Endothelial cell of umbilical vein (primary cell): ENCODE results near the gene SLC38A11. TPM values are rescaled to one million over a fixed set of nuclear protein-coding genes. Genes with fewer than 3 reads are reported as not detected.

ENCODE experiments used
- BruUV-seq: library from RNA; stranded (reverse); fragments of 400-500 nt; replicated peaks from 2 replicates; lab custom pipeline; 2021; lab: Mats Ljungman, UMichigan
- CTCF ChIA-PET: fragments of 300-600, 350-600 bp; sonication (Branson Sonifier 250); formaldehyde crosslinking; loops from one replicate; lab custom pipeline; 2021; ENCODE audit warnings: antibody characterized with exemption, inconsistent platforms; lab: Charles Lee
- POLR2A ChIA-PET: fragments of 300-600, 350-600 bp; sonication (Branson Sonifier 250); formaldehyde crosslinking; loops from one replicate; lab custom pipeline; 2021; ENCODE audit warnings: antibody characterized with exemption, inconsistent platforms; lab: Charles Lee
- DNase-seq: peaks from one replicate; pipeline ENCODE4 v3.0.0-alpha.2; 2011; ENCODE audit warnings: low read depth, low spot score
- FAIRE-seq: peaks from 2 replicates; lab custom pipeline; 2011; peaks lifted over from hg19 to GRCh38; lab: Jason Lieb, UNC
- H2AFZ ChIP-seq: 2 replicates; pipeline ENCODE4 v1.6.0; 2012; ENCODE audit warnings: low read depth, low read length, control low read depth, inconsistent platforms
- H3K27ac ChIP-seq: 2 replicates; pipeline ENCODE4 v1.5.1; 2011; ENCODE audit warnings: low read depth, mild to moderate bottlenecking, control low read depth, low read length, moderate library complexity; ENCODE audit not compliant: insufficient read depth
- H3K27me3 ChIP-seq, 2 experiments: 2 replicates each; pipeline versions ENCODE4 v1.6.0 to v1.6.1; 2011; ENCODE audit warnings: low read length in 2 of 2, mixed read lengths in 1 of 2; ENCODE audit not compliant: control insufficient read depth in 2 of 2, insufficient read depth in 2 of 2
- H3K36me3 ChIP-seq, 2 experiments: 2 replicates in 1 of 2; 3 replicates in 1 of 2; pipeline ENCODE4 v1.5.1; 2011; ENCODE audit warnings: low read length in 2 of 2, mild to moderate bottlenecking in 1 of 2, moderate library complexity in 1 of 2; ENCODE audit not compliant: control insufficient read depth in 2 of 2, insufficient read depth in 2 of 2; ENCODE audit errors: extremely low read depth in 1 of 2
- H3K4me1 ChIP-seq: 3 replicates; pipeline ENCODE4 v1.5.1; 2011; ENCODE audit warnings: mild to moderate bottlenecking, low read length; ENCODE audit not compliant: control insufficient read depth, insufficient read depth; ENCODE audit errors: extremely low read depth
- H3K4me2 ChIP-seq: 2 replicates; pipeline ENCODE4 v1.6.1; 2011; ENCODE audit warnings: low read length, control low read depth, mixed read lengths; ENCODE audit not compliant: insufficient read depth
- H3K4me3 ChIP-seq, 3 experiments: fragments of 200-600 bp in 1 of 3; sonication (generic), shearing (Covaris generic) in 1 of 3; replicated peaks in 1 of 3; 2 replicates each; pipeline ENCODE4 v1.5.1; 2011 to 2016; ENCODE audit warnings: control low read depth in 3 of 3, low read length in 3 of 3, mild to moderate bottlenecking in 2 of 3, inconsistent platforms in 1 of 3, low read depth in 1 of 3, moderate library complexity in 1 of 3; ENCODE audit not compliant: insufficient read depth in 1 of 3
- H3K79me2 ChIP-seq: 2 replicates; pipeline ENCODE4 v1.6.0; 2012; ENCODE audit warnings: low read length, inconsistent platforms; ENCODE audit not compliant: control insufficient read depth, insufficient read depth
- H3K9ac ChIP-seq: replicated peaks from 2 replicates; pipeline ENCODE3; 2011; ENCODE audit warnings: low read length, control low read depth; ENCODE audit not compliant: insufficient read depth; ENCODE audit errors: extremely low read depth
- H3K9me1 ChIP-seq: replicated peaks from 3 replicates; pipeline ENCODE4 v1.6.0; 2011; ENCODE audit warnings: mild to moderate bottlenecking, low read length; ENCODE audit not compliant: control insufficient read depth, insufficient read depth; ENCODE audit errors: extremely low read depth
- H3K9me3 ChIP-seq: replicated peaks from 2 replicates; pipeline ENCODE4 v1.5.1; 2012; ENCODE audit warnings: low read length, inconsistent platforms; ENCODE audit not compliant: control insufficient read depth, insufficient read depth
- H4K20me1 ChIP-seq: replicated peaks from 2 replicates; pipeline ENCODE3; 2011; ENCODE audit warnings: mild to moderate bottlenecking, low read length; ENCODE audit not compliant: control insufficient read depth, insufficient read depth; ENCODE audit errors: extremely low read depth
- EZH2 ChIP-seq: IDR thresholded peaks from 2 replicates; pipeline ENCODE4 v1.6.1; 2012; ENCODE audit warnings: borderline replicate concordance, low read depth, mild to moderate bottlenecking, moderate library complexity, low read length, inconsistent platforms; ENCODE audit not compliant: severe bottlenecking
- FOS ChIP-seq: IDR thresholded peaks from 2 replicates; pipeline ENCODE4 v1.6.1; 2011; ENCODE audit warnings: mild to moderate bottlenecking, low read length, moderate library complexity, borderline replicate concordance; ENCODE audit not compliant: insufficient read depth
- GATA2 ChIP-seq: IDR thresholded peaks from 2 replicates; pipeline ENCODE4 v1.7.0; 2011; ENCODE audit warnings: low read depth, mild to moderate bottlenecking, moderate library complexity, mixed read lengths, low read length; ENCODE audit not compliant: insufficient read length, insufficient read depth
- JUN ChIP-seq: IDR thresholded peaks from 2 replicates; pipeline ENCODE4 v1.6.1; 2011; ENCODE audit warnings: borderline replicate concordance, low read depth; ENCODE audit not compliant: insufficient read length, insufficient read depth
- MYC ChIP-seq: IDR thresholded peaks from one replicate; pipeline ENCODE4 v1.6.1; 2011; ENCODE audit warnings: mild to moderate bottlenecking, low read depth, low read length
- POLR2A ChIP-seq: IDR thresholded peaks from 2 replicates; pipeline ENCODE4 v1.6.1; 2012; ENCODE audit warnings: low read depth, mild to moderate bottlenecking, control low read depth, low read length
- POLR2AphosphoS5 ChIP-seq: IDR thresholded peaks from 2 replicates; pipeline ENCODE4 v1.6.1; 2012; ENCODE audit warnings: low read depth, mild to moderate bottlenecking, control low read depth, low read length, moderate library complexity; ENCODE audit not compliant: insufficient read depth
- dilution Hi-C: fragments of 300-500 bp; cut with MboI; formaldehyde crosslinking; loops from one replicate; pipeline ENCODE4 v1.15.0; 2019; ENCODE audit warnings: low sequenced_read_pairs; ENCODE audit not compliant: extremely low pct_ligation_motif_present
- intact Hi-C: fragments of 100-400 bp; cut with micrococcal nuclease; formaldehyde crosslinking; loops from one replicate; pipeline ENCODE4 v1.10.0; 2022
- polyA plus RNA-seq, 4 experiments: library from polyadenylated mRNA; depleted of rRNA in 3 of 4; stranded (reverse) in 3 of 4; unstranded in 1 of 4; fragments of >200 nt; gene quantifications; 2 replicates each; pipeline versions ENCODE4 v1.2.1 to v1.2.3, GENCODE V29; 2011 to 2012; ENCODE audit warnings: missing spikeins in 1 of 4
- total RNA-seq: library from RNA; stranded (reverse); gene quantifications from 2 replicates; pipeline ENCODE4 v1.2.3, GENCODE V29; 2021
- TF ChIP-seq, protein P1 (sequence below), 2 donors: IDR thresholded peaks; 1 replicate in 1 of 2; 2 replicates in 1 of 2; pipeline ENCODE4 v1.5.1; 2011; ENCODE audit warnings: low read length in 2 of 2, mild to moderate bottlenecking in 2 of 2, moderate library complexity in 2 of 2, control low read depth in 1 of 2, inconsistent platforms in 1 of 2, low read depth in 1 of 2; ENCODE audit not compliant: insufficient read depth in 1 of 2; ENCODE audit errors: extremely low read depth in 1 of 2
- TF ChIP-seq, protein P2 (sequence below): IDR thresholded peaks from 2 replicates; pipeline ENCODE4 v1.6.1; 2011; ENCODE audit not compliant: insufficient read depth, insufficient read length

The SLC38A11 gene
- total and polyA plus RNA-seq, 2 donors (not counting 3 experiments of a cell fraction or from before 2014, with no cell fraction given) = not detected

DNA sequence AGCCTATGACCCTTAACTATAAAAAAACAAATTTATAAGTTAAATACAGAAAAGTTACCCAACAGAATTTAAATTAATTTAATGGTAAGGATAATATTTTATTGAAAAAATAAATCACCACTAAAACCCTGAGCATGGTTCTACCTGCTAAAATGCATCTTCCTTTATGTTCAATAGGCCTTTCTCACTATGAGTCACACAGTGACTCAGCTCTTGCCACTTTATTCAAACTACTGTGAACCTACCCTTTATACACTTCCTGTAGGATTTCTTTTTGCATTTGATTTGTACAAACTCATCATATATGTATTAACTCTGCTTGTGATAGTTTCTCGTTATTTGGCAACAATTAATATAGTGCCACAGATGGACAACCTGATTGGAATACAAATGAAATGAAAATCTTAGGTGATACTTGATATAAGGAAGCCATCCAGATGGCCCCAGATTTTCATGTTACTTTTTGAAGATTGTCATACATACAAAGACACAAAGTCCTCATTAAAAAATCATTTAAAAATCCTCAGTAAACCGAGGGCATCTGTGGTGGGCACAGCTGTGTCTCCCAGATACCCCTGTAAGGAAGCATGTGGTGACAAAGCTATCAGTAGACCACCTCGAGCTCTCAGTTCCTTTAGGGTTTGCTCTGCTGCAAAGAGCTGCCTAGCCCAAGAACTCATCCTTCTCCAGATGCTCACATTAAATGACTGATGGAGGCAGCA, 58.5 kb downstream of the SLC38A11 start:
- Histone ChIP-seq H3K79me2 (no peaks in the 10 kb centered on the region), H3K27me3 (no peaks in the 10 kb centered on the region), H3K4me3 (no peak overlapping the region), H3K9me1 (no peaks in the 10 kb centered on the region), H3K9me3 (no peaks in the 10 kb centered on the region), H3K4me2 (no peak overlapping the region), H3K4me1 (peaks cover 24% of the 10 kb centered on the region), H3K36me3 (no peaks in the 10 kb centered on the region), H4K20me1 (no peaks in the 10 kb centered on the region), H2AFZ (no peak overlapping the region), H3K27ac (no peak overlapping the region), H3K9ac (no peak overlapping the region)
- FAIRE-seq (peak; percentile 47), DNase-seq (peak; percentile 82)
- CTCF ChIA-PET = interaction anchor here (1.0 to 2.8 kb wide), 4 partner anchors 13 to 55 kb away, joined by 3 to 13 read pairs (median 7); partner anchors contain the start of gene COBLL1
- TF ChIP-seq, protein P1, sequence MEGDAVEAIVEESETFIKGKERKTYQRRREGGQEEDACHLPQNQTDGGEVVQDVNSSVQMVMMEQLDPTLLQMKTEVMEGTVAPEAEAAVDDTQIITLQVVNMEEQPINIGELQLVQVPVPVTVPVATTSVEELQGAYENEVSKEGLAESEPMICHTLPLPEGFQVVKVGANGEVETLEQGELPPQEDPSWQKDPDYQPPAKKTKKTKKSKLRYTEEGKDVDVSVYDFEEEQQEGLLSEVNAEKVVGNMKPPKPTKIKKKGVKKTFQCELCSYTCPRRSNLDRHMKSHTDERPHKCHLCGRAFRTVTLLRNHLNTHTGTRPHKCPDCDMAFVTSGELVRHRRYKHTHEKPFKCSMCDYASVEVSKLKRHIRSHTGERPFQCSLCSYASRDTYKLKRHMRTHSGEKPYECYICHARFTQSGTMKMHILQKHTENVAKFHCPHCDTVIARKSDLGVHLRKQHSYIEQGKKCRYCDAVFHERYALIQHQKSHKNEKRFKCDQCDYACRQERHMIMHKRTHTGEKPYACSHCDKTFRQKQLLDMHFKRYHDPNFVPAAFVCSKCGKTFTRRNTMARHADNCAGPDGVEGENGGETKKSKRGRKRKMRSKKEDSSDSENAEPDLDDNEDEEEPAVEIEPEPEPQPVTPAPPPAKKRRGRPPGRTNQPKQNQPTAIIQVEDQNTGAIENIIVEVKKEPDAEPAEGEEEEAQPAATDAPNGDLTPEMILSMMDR (IDR thresholded peaks at IDR 0.05; ENCODE audit: extremely low read depth in 1 of 2, insufficient read depth in 1 of 2, low read depth in 1 of 2, low read length in 2 of 2) = no peak
- peak; percentile 45 for TF ChIP-seq POLR2AphosphoS5
- peak; percentile 89 for TF ChIP-seq JUN
- TF ChIP-seq POLR2A = no peak
- TF ChIP-seq GATA2 = no peak
- peak; percentile 98 for TF ChIP-seq FOS
- TF ChIP-seq, protein P2, sequence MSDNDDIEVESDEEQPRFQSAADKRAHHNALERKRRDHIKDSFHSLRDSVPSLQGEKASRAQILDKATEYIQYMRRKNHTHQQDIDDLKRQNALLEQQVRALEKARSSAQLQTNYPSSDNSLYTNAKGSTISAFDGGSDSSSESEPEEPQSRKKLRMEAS = no peak
- no peak for TF ChIP-seq EZH2
- TF ChIP-seq MYC = no peak
- POLR2A ChIA-PET = interaction anchor here (0.6 kb wide), 1 partner anchor 13 kb away, joined by 3 read pairs; no protein-coding TSS in a partner anchor
- dilution Hi-C loops (no loop called here), intact Hi-C loops (loop anchor here (5.0 kb wide), 2 partner anchors 54 to 114 kb away; partner anchors contain the start of gene COBLL1)
- BruUV-seq = no TSS peak
